ENCODE data around the gene SUN3.

Gene SUN3

DNA sequence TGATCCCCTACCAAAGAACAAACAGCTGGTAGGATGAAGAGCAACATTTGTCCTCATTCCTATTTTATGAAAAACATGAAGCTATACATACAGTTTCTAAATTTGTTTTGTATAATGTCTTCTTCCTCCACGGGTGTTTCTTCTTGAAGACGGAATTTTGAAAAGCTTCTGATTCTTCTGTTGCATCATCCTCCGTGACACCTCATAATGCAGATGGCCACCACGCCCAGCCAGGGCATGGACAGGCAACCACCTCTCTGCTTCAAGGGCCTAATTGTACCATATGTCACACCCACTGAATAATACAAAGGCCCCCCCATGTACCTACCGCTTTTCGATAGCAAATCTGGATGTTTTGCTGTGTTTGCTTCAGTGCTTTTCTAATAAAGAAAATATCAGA lies at the start of gene SUN3:
SUN3 (minus strand) TSS at position 170 of the 400 bp plus-strand sequence; CDS start at position 1, 169 bp downstream.
- no peak for FAIRE-seq

DNA sequence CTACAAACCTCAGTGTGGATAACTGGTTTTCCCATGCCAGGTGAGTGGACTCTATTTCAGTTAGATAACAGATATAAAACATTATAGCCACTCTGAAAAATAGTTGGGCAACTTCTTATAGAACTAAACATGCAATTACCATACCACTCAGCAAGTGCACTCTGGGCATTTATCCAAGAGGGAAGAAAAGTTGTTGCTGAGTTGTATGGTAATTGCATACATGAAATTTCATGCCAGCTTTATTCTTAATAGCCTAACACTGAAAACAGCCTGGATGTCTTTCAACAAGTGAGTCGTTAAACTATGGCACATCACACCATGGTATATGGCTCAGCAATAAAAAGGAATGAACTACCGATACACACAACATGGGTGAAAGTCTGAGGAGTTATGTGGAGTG lies 49.6 kb upstream of the SUN3 start:
- no peak for FAIRE-seq

GRCh38 chr7:48077423-48077822 lies 48.5 kb upstream of the SUN3 start:
- no peak for FAIRE-seq

GRCh38 chr7:48074204-48074654 lies 45.3 kb upstream of the SUN3 start:
- FAIRE-seq, result no peak

DNA sequence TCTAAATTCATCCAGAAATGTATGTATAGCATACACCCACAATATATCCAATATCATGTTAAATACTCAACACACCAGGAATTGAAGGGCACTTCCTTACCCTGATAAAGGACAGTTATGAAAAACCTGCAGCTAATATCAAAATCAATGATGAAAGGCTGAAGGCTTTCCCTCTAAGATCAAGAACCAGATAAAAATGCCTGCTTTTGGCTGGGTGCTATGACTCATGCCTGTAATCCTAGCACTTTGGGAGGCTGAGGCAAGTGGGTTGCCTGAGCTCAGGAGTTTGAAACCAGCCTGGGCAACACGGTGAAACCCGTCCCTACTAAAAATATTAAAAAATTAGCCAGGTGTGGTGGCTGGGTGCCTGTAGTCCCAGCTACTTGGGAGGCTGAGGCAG lies 38.6 kb upstream of the SUN3 start:
- no peak for FAIRE-seq

GRCh38 chr7:48063985-48064384 lies 35.1 kb upstream of the SUN3 start:
- peak; percentile 25 for FAIRE-seq

- no peak for FAIRE-seq
Observed at GRCh38 chr7:48059706-48060105, 30.8 kb upstream of the SUN3 start.

DNA sequence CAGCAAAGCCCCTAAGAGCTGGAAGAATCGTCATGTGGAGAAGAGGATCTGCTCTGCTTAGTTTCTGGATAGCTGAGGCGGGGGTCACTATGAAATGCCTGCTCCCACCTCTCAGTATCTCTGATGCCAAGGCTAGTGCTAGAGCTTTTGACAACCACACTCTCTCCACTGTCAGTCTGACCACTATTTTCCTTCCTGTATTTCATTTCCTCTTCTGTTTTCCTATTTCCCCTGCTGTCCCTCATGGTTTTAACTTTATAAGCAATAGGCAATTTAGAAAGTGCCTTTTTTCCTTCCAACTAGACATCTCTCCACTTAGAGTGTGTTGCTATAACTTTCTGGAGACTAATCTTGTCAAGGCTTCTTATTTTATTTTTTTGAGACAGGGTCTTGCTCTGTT lies 30.1 kb upstream of the SUN3 start:
- FAIRE-seq, result no peak

GRCh38 chr7:48053736-48054135 lies 24.8 kb upstream of the SUN3 start:
- no peak for FAIRE-seq

GRCh38 chr7:48052748-48053147 lies 23.8 kb upstream of the SUN3 start:
- FAIRE-seq, result no peak

DNA sequence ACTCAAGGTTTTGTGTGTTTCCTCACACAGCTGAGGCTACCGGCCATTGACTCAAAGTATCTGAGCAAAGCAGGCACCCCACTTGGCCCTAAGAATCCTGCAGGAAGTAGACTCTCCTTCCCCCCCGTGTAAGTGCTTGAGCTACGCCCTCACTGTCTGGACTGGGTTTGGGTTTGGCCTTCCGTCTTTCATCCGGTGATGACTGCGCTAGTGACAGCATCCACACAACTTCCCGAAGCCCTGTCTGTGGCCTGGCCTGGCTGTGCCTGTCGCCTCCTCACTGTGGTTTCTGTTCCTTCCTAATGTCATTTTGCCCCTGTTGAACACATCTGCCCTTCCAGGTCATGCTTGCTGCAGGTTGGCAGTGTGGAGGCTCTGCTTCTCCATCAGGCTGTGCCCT lies 20.9 kb upstream of the SUN3 start:
- FAIRE-seq, result no peak

DNA sequence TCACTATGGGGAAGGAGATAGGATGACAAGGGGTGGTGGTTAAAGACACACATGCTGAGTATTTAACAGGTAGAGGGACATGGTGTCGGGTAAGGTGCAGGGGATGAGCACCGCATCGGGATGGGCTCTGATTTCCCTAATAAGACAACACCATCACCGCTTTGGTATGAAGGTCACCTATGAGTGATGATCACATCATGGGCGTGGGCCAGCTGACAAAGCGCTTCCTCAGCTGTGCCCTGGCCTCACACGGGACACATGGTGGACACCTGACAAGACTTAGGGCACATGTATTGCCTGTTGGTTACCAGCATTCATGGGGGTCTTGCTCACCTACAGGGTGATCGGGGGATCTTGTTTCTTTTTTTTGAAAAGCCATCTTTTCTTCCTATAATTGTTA lies 19.2 kb upstream of the SUN3 start:
- no peak for FAIRE-seq

DNA sequence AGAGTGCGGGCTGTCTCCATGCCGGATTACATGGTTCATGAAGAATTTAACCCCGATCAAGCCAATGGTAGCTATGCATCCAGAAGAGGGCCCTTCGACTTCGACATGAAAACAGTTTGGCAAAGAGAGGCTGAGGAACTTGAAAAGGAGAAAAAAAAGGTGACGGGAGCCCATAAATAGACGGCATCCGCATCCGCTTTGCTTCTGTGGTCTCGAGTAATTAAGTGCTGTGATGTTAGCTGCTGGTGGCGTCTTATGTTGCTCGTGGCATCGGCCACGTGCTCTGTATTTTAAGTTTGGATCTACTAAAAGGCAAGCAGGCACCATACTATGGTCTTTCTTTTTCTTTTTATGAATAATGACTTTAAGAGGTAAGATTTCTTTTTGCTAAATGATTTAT lies 17.6 kb upstream of the SUN3 start:
- no peak for FAIRE-seq

DNA sequence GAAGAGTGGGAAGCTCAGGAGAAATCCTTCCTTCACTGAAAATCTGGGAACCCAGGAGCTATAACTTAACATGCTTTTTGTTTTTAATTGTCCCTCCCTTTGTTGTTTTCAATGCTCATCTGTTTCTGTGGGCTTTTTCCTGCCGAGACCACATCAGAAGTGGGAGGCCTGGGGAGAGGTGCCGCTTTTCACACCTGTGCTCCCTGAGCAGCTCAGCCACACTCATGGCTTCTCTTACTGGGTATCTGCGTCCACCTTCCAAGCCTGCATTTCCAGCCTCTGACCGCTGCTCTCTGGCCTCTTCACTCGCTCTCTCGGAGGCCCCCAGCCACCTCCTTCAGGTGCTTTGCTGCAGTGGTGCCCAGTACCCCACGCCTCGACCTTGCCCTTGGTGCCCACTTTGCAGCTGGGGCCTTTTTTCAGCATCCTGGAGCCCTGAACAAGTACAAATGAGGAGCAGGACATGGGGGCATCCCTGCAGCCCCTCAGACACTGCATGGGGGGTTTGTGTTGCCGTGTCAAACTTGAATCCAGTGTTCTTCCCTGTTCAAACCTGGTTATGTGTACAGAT lies 16.4 kb upstream of the SUN3 start:
- no peak for FAIRE-seq

DNA sequence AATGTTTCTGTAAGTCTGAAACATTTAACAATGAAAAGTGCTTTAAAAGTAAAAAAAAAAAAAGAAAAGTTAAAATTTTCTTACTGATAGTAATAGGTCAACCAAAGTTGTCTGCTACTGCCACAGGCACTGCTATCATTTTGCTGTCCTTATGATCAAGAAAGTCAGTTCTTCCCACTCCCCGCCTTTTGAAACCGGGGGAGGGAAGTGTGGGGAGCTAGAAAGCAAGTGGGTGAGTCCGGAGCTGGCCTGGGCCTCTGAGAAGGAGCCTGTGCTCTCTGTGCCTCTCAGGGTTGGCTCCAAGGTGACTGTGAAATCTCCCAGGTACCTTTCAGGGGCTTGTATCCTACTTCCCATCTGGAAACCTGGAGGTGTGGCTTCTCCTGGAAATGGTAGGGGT lies 13.7 kb upstream of the SUN3 start:
- FAIRE-seq, result no peak

DNA sequence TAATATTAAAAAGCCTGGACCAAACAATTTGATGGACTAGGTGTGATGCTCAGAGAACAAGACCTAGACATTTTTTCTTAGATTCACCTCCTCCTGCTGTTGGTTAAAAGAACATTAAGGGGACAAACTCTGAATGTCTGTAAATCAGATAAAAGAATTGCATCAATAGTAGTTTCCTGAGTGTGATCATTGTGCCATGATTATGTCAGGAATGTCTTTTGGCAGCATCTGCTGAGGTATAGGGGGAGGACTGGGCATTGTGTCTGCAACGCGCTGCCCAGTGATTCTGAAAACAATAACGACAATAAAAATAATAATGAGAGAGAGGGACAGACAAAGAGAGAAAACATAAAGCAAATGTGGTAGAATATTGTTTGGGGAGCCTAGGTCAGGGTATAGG lies 13.3 kb upstream of the SUN3 start:
- no peak for FAIRE-seq

DNA sequence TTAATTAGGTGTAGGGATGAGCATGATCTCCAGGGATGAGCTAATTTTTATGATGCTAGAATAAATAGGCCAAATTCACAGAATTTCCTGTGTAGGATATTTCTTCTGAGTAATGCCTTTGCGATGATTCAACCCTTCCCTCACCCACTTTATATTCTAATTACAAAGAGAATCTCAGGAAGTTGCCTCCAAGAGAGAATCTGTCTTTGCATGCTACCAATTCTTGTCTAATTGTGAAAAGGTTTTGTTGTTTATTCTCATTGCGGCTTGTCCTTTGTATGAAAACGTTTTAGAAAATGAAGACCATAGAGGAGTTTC lies 12.7 kb upstream of the SUN3 start:
- FAIRE-seq, result no peak

DNA sequence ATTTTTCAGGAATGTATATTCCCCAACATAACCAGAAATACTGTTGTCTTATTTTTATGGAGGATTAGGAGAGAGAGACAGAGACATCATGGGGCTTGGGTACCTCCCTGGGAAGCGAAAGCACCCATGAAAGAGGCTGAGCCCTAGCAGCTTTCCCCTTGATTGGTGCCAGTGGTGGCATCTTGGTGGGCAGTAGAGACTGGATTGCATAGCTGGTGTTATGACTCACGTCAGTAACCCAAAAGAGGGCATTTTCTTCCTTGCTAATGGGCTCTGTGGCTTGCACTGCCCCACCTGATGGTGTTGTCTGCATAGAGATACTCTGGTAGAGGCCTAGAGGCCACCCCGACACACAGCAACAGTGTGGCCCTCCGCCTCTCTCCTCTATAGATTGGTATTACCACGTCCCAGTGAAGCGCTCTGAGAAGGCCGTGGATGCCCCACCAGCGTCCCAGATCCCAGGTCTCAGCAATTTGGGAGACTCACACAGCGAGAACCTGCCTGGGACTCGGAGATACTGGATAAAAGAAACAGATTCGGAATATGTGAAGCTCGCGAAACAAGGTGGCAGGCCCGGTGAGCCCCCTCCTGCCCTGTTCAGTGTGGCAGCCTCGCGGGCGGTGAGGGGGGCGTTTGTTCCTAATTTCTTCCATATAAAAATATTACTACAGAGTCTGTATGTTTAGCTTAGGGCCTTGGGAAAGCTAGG lies 12.2 kb upstream of the SUN3 start:
- FAIRE-seq, result no peak

- FAIRE-seq, result no peak
Observed at GRCh38 chr7:48038815-48039506, 10.1 kb upstream of the SUN3 start.

GRCh38 chr7:48035967-48036478 lies 7.1 kb upstream of the SUN3 start:
- FAIRE-seq, result no peak

GRCh38 chr7:48035301-48035966 lies 6.5 kb upstream of the SUN3 start, which contains the start of gene C7orf57:
Gene C7orf57 (plus strand): TSS chr7:48035543. CDS start chr7:48036309, 766 bp downstream.
- FAIRE-seq, result peak; percentile 87

DNA sequence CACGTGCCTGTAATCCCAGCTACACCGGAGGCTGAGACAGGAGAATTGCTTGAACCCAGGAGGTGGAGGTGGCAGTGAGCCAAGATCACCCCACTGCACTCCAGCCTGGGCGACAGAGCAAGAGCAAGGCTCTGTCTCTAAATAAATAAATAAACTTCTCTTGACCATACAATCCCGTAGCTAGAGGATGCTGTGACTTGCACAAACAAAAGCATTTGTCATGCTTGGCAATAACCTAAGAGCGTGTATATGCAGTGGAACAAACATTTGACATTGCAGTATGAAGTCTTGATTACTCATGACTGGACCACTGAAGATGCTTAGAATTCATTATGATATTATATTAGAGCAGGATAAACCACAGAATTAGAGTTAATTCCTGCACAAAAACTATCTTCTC lies 5.0 kb upstream of the SUN3 start:
- no peak for FAIRE-seq

- no peak for FAIRE-seq
Observed at GRCh38 chr7:48031111-48031510, 2.2 kb upstream of the SUN3 start.

DNA sequence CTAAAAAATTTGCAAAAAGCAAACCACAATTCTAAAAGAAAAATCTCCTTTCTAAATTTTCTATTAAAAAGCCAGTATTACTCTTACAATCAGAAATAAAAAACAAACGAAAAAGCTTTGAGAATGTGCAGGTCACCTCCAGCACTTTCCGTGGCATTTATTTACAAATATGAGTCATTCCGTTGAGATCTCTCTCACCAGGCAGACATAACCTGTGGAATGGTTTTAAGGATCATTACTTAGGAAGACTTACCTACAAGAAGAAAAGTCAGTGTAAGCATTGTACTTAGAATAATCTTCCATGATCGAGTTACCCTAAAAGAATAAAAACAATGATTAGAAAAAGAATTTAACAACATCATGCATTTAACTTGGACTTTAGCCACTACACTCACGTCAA lies 3.3 kb downstream of the SUN3 start:
- no peak for FAIRE-seq
